Measurements from ENCODE around the gene SKI.

The SKI gene

GRCh38 chr1:2250721-2251281 lies 22.7 kb downstream of the SKI start:
- DNase-seq (ENCODE audit: low read depth): no peak
- in situ Hi-C loops (cut with HindIII; ENCODE audit: low sequenced_read_pairs): no loop called here
- no peak for TF ChIP-seq CTCF (IDR thresholded peaks at IDR 0.05; ENCODE audit: low read depth, low read length, missing control alignments)
- no peak overlapping the region for H3K4me3 ChIP-seq (ENCODE audit: low read depth, low read length)

GRCh38 chr1:2251363-2251762 lies 23.2 kb downstream of the SKI start:
- H3K4me3 ChIP-seq (ENCODE audit: low read depth, low read length): no peak overlapping the region
- TF ChIP-seq CTCF (IDR thresholded peaks at IDR 0.05; ENCODE audit: low read depth, low read length, missing control alignments): no peak
- in situ Hi-C loops (cut with HindIII; ENCODE audit: low sequenced_read_pairs): no loop called here
- DNase-seq (ENCODE audit: low read depth): no peak

GRCh38 chr1:2251786-2252185 lies 23.7 kb downstream of the SKI start:
- no peak for DNase-seq (ENCODE audit: low read depth)
- TF ChIP-seq CTCF (IDR thresholded peaks at IDR 0.05; ENCODE audit: low read depth, low read length, missing control alignments): no peak
- in situ Hi-C loops (cut with HindIII; ENCODE audit: low sequenced_read_pairs): no loop called here
- H3K4me3 ChIP-seq (ENCODE audit: low read depth, low read length): no peak overlapping the region

- no peak for DNase-seq (ENCODE audit: low read depth)
- in situ Hi-C loops (cut with HindIII; ENCODE audit: low sequenced_read_pairs): no loop called here
- H3K4me3 ChIP-seq (ENCODE audit: low read depth, low read length): no peak overlapping the region
- no peak for TF ChIP-seq CTCF (IDR thresholded peaks at IDR 0.05; ENCODE audit: low read depth, low read length, missing control alignments)
These were observed 24.3 kb downstream of the SKI start for GRCh38 chr1:2252423-2252822.

GRCh38 chr1:2253036-2253796 lies 25.1 kb downstream of the SKI start:
- no peak for DNase-seq (ENCODE audit: low read depth)
- H3K4me3 ChIP-seq (ENCODE audit: low read depth, low read length): no peak overlapping the region
- no peak for TF ChIP-seq CTCF (IDR thresholded peaks at IDR 0.05; ENCODE audit: low read depth, low read length, missing control alignments)
- in situ Hi-C loops (cut with HindIII; ENCODE audit: low sequenced_read_pairs): no loop called here

GRCh38 chr1:2253797-2254480 lies 25.8 kb downstream of the SKI start:
- no peak for DNase-seq (ENCODE audit: low read depth)
- H3K4me3 ChIP-seq (ENCODE audit: low read depth, low read length): no peak overlapping the region
- no peak for TF ChIP-seq CTCF (IDR thresholded peaks at IDR 0.05; ENCODE audit: low read depth, low read length, missing control alignments)
- in situ Hi-C loops (cut with HindIII; ENCODE audit: low sequenced_read_pairs): no loop called here

All from astrocyte of the cerebellum (primary cell).